Activated naive CD8-positive, alpha-beta T cell treated with anti-CD3 and anti-CD28 coated beads for 36 hours (primary cell): ENCODE measurements around the gene PPM1G. TPM values are rescaled to one million over a fixed set of nuclear protein-coding genes. Genes with fewer than 3 reads are reported as not detected.

Source experiments
- DNase-seq: peaks from one replicate; pipeline ENCODE4 v3.0.0; 2021
- H3K27ac Mint-ChIP-seq: one replicate; pipeline ENCODE4 v1.8.0; 2022; ENCODE audit warnings: mild to moderate bottlenecking, moderate library complexity, mixed read lengths
- H3K27me3 Mint-ChIP-seq: one replicate; pipeline ENCODE4 v1.8.0; 2022; ENCODE audit warnings: mild to moderate bottlenecking, mixed read lengths
- H3K36me3 Mint-ChIP-seq: one replicate; pipeline ENCODE4 v1.8.0; 2021; ENCODE audit warnings: mild to moderate bottlenecking, mixed read lengths
- H3K4me1 Mint-ChIP-seq: one replicate; pipeline ENCODE4 v1.8.0; 2021; ENCODE audit warnings: mixed read lengths
- H3K4me3 Mint-ChIP-seq: one replicate; pipeline ENCODE4 v1.8.0; 2022; ENCODE audit warnings: mild to moderate bottlenecking, moderate library complexity, mixed read lengths
- H3K9me3 Mint-ChIP-seq: one replicate; pipeline ENCODE4 v1.8.0; 2022; ENCODE audit warnings: mixed read lengths
- total RNA-seq, 2 experiments: library from RNA; stranded (reverse); gene quantifications; one replicate each; pipeline ENCODE4 v1.2.3, GENCODE V29; 2021

Gene PPM1G
- total RNA-seq, 2 experiments from 2014 or later: 172 to 176 TPM

DNA sequence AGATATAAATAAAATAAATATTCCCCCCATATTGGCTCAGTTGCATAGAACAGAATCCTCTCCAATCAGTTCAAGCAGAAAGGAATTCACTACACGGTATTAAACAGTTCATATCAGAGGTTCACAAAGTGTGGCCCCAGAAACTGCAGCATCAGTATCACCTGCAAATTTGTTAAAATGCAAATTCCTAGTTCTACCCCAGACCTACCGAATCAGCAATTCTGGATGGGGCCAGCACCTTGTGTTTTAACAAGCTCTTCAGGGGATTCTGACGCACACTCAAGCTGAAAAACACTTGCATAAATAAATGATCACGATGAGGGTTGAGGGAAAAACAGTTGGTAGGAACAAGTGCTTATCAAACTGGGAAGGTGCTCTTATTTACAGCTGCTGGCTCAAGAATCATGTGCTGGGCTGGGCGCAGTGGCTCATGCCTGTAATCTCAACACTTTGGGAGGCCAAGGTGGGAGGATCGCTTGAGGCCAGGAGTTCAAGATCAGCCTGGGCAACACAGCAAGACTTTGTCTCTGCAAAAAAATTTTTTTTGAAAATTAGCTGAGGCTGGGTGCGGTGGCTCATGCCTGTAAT, 59.2 kb downstream of the PPM1G start:
- H3K36me3 Mint-ChIP-seq: peaks cover 15% of the 10 kb centered on the region
- H3K4me1 Mint-ChIP-seq: peaks cover 50% of the 10 kb centered on the region
- H3K4me3 Mint-ChIP-seq: no peak overlapping the region

DNA sequence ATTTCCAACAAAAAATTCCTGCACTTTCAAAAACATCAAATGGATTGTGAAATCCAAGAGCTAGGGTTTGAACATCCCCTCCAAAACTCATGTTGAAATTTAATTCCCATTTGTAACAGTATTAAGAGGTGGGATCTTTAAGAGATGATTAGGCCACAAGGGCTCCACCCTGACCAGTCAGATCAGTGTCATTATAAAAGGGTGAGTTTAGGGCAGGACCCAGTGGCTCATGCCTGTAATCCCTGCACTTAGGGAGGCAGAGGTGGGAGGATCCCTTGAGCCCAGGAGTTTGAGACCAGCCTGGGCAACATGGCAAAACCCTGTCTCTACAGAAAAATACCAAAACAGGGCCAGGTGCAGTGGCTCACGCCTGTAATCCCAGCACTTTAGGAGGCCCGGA, 61.8 kb downstream of the PPM1G start:
- Mint-ChIP-seq H3K27me3 (no peaks in the 10 kb centered on the region), H3K4me3 (no peak overlapping the region), H3K9me3 (no peaks in the 10 kb centered on the region), H3K4me1 (peaks cover 27% of the 10 kb centered on the region), H3K36me3 (peaks cover 10% of the 10 kb centered on the region), H3K27ac (no peak overlapping the region)
- no peak for DNase-seq

More for the DNA sequence above, 59.2 kb downstream of the PPM1G start:
- Mint-ChIP-seq H3K27me3 (no peaks in the 10 kb centered on the region), H3K27ac (peak overlapping the region; percentile 4), H3K9me3 (no peaks in the 10 kb centered on the region)
- DNase-seq: no peak

DNA sequence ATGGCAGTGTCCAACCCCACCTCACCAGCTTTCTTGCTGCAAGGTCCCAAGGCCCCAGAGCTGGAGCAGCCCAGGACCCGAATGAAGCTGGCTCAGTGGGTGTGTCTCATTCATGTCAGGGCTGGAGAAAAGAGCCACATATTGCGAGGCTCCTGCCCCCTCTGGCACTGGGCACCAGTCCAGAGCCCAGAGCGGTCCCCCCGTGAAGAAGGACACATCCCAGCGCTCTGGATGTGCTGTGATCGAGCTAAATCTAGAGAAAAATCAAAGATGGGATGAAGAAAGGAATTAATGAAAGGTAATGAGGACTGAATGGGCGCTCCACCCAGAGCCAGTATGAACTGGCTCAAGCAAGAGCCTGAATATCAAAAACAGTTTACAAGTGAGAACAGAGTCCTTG, 73.2 kb downstream of the PPM1G start:
- Mint-ChIP-seq H3K9me3 (no peaks in the 10 kb centered on the region), H3K27me3 (no peaks in the 10 kb centered on the region), H3K4me3 (no peak overlapping the region), H3K27ac (no peak overlapping the region), H3K4me1 (no peaks in the 10 kb centered on the region), H3K36me3 (peaks cover 21% of the 10 kb centered on the region)
- no peak for DNase-seq

DNA sequence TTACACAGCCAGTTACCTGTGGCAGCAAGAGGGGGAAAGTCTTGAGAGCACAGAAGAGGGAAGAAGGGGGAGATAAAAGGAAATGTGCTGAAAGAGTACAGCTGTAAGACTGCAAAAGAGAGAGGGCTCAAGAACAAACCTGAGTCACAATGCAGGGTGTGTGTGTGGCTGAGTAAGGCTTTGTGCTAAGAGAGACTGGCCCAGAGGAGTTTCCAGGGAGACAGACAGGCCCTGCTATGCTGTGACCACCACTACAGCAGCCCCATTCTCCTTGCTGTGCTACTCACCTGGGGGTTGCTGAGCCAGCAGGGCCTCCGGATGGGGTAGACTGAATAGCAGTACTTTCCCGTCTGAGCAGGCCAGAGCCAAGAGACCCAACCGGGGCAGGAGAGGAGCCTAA, 74.1 kb downstream of the PPM1G start:
- no peaks in the 10 kb centered on the region for H3K9me3 Mint-ChIP-seq
- no peak overlapping the region for H3K4me3 Mint-ChIP-seq
- H3K36me3 Mint-ChIP-seq: peaks cover 17% of the 10 kb centered on the region
- H3K4me1 Mint-ChIP-seq: no peaks in the 10 kb centered on the region
- no peak for DNase-seq
- no peaks in the 10 kb centered on the region for H3K27me3 Mint-ChIP-seq
- no peak overlapping the region for H3K27ac Mint-ChIP-seq

Other genes with a start within 250 kb of the PPM1G start
- 10 to 100 TPM; 75.4 to 77.4 TPM for gene ATRAID, start 197.6 kb downstream of the PPM1G start, total RNA-seq
- 10 to 100 TPM; 74.2 to 81.9 TPM for gene SLC5A6, start 197.3 kb downstream of the PPM1G start, total RNA-seq
- gene CAD, start 192.2 kb downstream of the PPM1G start, total RNA-seq: 100 to 1,000 TPM; 134 TPM
- under 1 TPM; 0.14 to 0.22 TPM for gene SLC30A3, start 146.5 kb downstream of the PPM1G start, total RNA-seq
- gene DNAJC5G, start 134.2 kb downstream of the PPM1G start, total RNA-seq: not detected
- under 1 TPM; 0.24 to 0.33 TPM for gene TRIM54, start 127.2 kb downstream of the PPM1G start, total RNA-seq
- 1 to 10 TPM; 1.3 to 1.6 TPM for gene UCN, start 101.1 kb downstream of the PPM1G start, total RNA-seq
- 10 to 100 TPM; 84.4 to 87.8 TPM for gene MPV17, start 86.5 kb downstream of the PPM1G start, total RNA-seq
- 10 to 100 TPM; 77.4 to 83.9 TPM for gene GTF3C2, start 52.8 kb downstream of the PPM1G start, total RNA-seq
- 10 to 100 TPM; 41.2 to 43.6 TPM for gene EIF2B4, start 39.3 kb downstream of the PPM1G start, total RNA-seq
- 10 to 100 TPM; 88.1 to 96.0 TPM for gene SNX17, start 39.0 kb downstream of the PPM1G start, total RNA-seq
- gene ZNF513, start 28.9 kb downstream of the PPM1G start, total RNA-seq: 1 to 10 TPM; 8.3 to 9.9 TPM
- gene NRBP1, start 19.0 kb upstream of the PPM1G start, total RNA-seq: 10 to 100 TPM; 57.0 to 62.5 TPM
- 1 to 10 TPM; 7.4 to 9.9 TPM for gene KRTCAP3, start 32.8 kb upstream of the PPM1G start, total RNA-seq
- gene IFT172, start 80.2 kb upstream of the PPM1G start, total RNA-seq: 1 to 10 TPM; 7.1 to 8.1 TPM
- not detected for gene FNDC4, start 85.6 kb upstream of the PPM1G start, total RNA-seq
- not detected for gene GCKR, start 87.2 kb upstream of the PPM1G start, total RNA-seq
- 10 to 100 TPM; 21.0 to 25.2 TPM for gene ZNF512, start 173.5 kb upstream of the PPM1G start, total RNA-seq
- under 1 TPM; 0.60 to 0.68 TPM for gene CCDC121, start 219.4 kb upstream of the PPM1G start, total RNA-seq
- gene GPN1, start 219.5 kb upstream of the PPM1G start, total RNA-seq: 10 to 100 TPM; 49.9 to 50.6 TPM